ENCODE measurements around the gene TATDN3. TPM values are rescaled to one million over a fixed set of nuclear protein-coding genes. Genes with fewer than 3 reads are reported as not detected.

The TATDN3 gene
- total RNA-seq, 2 experiments from 2014 or later: 35.4 to 52.5 TPM

DNA sequence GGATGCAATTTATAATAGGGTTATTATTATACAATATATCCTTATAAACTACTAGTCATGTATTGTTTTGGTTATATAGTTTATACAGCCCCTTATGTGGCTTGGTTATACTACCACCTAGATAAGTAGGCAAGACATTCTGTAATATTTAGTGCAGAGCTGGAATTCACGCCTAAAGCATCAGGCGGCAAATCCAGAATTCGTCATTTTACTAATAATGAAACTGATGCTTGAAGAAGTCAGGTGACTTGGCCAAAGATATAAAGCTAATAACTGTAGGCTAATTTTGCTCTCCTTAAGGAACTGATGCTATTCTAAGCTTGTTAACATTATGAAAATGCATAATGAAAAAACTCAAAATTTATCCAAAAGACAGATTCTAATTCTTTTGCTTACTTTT, 10.9 kb upstream of the TATDN3 start:
- intact Hi-C loops (cut with micrococcal nuclease; ENCODE audit: unreplicated experiment): loop anchor here (5.0 kb wide), 1 partner anchor 323 kb away; no protein-coding TSS in a partner anchor
- Histone ChIP-seq H3K9me2 (ENCODE audit: insufficient read depth, low read length) (no peaks in the 10 kb centered on the region), H3K79me2 (ENCODE audit: insufficient read depth, low read depth, low read length) (peaks cover 2% of the 10 kb centered on the region; the same call in 1 of the 2 replicates), H3K9me3 (ENCODE audit: low read length) (no peaks in the 10 kb centered on the region), H3K4me2 (ENCODE audit: low read length) (no peak overlapping the region), H3K27ac (ENCODE audit: low read depth, low read length, poor library complexity, severe bottlenecking) (no peak overlapping the region), H3K4me1 (ENCODE audit: insufficient read depth, low read length, poor library complexity, severe bottlenecking) (no peaks in the 10 kb centered on the region), H3K36me3 (ENCODE audit: insufficient read depth, low read length) (peaks cover 71% of the 10 kb centered on the region), H4K20me1 (ENCODE audit: insufficient read depth, low read length) (peaks cover 4% of the 10 kb centered on the region; the same call in 1 of the 2 replicates), H3K4me3 (ENCODE audit: low read depth, low read length, poor library complexity, severe bottlenecking) (no peak overlapping the region), H2AFZ (ENCODE audit: low read length) (no peak overlapping the region)
- CTCF ChIA-PET (ENCODE audit: unreplicated experiment): no interaction called here
- POLR2A ChIA-PET: interaction anchor here (0.6 to 2.2 kb wide), 3 partner anchors 10 to 57 kb away, joined by 3 to 9 read pairs (median 5); partner anchors contain the start of genes NSL1 and TATDN3
- DNase-seq (ENCODE audit: low spot score): no peak
- no TSS peak for BruUV-seq (replicated peaks)
- TF ChIP-seq EZH2phosphoT487 (IDR thresholded peaks at IDR 0.05; ENCODE audit: borderline replicate concordance, low read depth, low read length): no peak
- TF ChIP-seq, protein P1, sequence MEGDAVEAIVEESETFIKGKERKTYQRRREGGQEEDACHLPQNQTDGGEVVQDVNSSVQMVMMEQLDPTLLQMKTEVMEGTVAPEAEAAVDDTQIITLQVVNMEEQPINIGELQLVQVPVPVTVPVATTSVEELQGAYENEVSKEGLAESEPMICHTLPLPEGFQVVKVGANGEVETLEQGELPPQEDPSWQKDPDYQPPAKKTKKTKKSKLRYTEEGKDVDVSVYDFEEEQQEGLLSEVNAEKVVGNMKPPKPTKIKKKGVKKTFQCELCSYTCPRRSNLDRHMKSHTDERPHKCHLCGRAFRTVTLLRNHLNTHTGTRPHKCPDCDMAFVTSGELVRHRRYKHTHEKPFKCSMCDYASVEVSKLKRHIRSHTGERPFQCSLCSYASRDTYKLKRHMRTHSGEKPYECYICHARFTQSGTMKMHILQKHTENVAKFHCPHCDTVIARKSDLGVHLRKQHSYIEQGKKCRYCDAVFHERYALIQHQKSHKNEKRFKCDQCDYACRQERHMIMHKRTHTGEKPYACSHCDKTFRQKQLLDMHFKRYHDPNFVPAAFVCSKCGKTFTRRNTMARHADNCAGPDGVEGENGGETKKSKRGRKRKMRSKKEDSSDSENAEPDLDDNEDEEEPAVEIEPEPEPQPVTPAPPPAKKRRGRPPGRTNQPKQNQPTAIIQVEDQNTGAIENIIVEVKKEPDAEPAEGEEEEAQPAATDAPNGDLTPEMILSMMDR (conservative IDR thresholded peaks at IDR 0.05; ENCODE audit: low read length): no peak

DNA sequence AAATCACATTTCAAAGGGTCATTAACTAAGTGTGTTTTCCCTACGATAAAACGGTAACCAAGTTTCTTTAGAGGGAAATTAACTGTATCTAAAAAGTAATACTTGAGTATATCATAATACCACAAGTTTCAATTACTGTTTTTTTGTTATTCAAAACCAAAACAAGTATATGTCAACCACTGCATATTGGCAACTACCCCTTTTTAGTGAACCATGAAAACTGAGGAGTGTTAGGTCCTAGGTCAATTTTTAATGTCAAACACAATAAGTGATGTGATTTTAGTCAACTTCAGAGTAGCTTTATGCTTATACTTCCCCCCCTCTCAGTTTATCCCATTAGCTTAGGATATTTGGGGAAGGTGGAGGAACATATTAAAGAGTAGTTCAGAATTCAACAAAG, 10.5 kb upstream of the TATDN3 start:
- Histone ChIP-seq H2AFZ (ENCODE audit: low read length) (no peak overlapping the region), H3K9me2 (ENCODE audit: insufficient read depth, low read length) (no peaks in the 10 kb centered on the region), H3K27ac (ENCODE audit: low read depth, low read length, poor library complexity, severe bottlenecking) (no peak overlapping the region), H3K36me3 (ENCODE audit: insufficient read depth, low read length) (peaks cover 76% of the 10 kb centered on the region), H3K4me2 (ENCODE audit: low read length) (no peak overlapping the region), H3K4me3 (ENCODE audit: low read depth, low read length, poor library complexity, severe bottlenecking) (no peak overlapping the region), H3K79me2 (ENCODE audit: insufficient read depth, low read depth, low read length) (peaks cover 5% of the 10 kb centered on the region; the same call in 1 of the 2 replicates), H3K9me3 (ENCODE audit: low read length) (no peaks in the 10 kb centered on the region), H3K4me1 (ENCODE audit: insufficient read depth, low read length, poor library complexity, severe bottlenecking) (no peaks in the 10 kb centered on the region), H4K20me1 (ENCODE audit: insufficient read depth, low read length) (peaks cover 4% of the 10 kb centered on the region; the same call in 1 of the 2 replicates)
- no peak for DNase-seq (ENCODE audit: low spot score)
- ChIA-PET CTCF (ENCODE audit: unreplicated experiment) (no interaction called here), POLR2A (interaction anchor here (0.6 to 2.2 kb wide), 4 partner anchors 10 to 187 kb away, joined by 3 to 9 read pairs (median 4); partner anchors contain the start of genes NSL1 and TATDN3)
- no TSS peak for BruUV-seq (replicated peaks)
- TF ChIP-seq EZH2phosphoT487 (IDR thresholded peaks at IDR 0.05; ENCODE audit: borderline replicate concordance, low read depth, low read length): no peak
- TF ChIP-seq, protein P1 (conservative IDR thresholded peaks at IDR 0.05; ENCODE audit: low read length): no peak
- intact Hi-C loops (cut with micrococcal nuclease; ENCODE audit: unreplicated experiment): loop anchor here (5.0 kb wide), 1 partner anchor 324 kb away; no protein-coding TSS in a partner anchor

Data from OCI-LY7 (cell line).